Measurements from ENCODE around the gene VTI1A.

VTI1A gene

DNA sequence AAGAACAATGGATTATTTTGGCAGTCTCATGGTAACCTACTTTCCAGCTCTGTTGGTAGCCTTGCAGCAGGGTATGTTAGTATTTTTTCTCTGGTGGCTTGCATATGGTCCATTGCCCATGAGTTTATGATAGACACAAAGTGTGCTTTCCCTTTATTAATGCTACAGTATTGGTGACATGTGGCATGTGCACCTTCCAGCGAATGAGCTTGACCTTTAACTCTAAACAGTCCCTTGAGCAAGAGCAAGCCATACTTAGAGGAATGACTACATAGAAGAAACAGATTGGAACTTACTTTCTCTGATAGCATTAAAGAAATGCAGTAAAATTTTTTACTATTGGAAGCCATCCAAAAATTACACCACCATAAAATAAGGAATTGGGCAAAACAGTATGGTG is 73.9 kb downstream of the VTI1A start:
- Histone ChIP-seq H2AFZ (ENCODE audit: low read length) (no peak overlapping the region), H3K4me2 (ENCODE audit: low read depth, low read length) (no peak overlapping the region), H3K27me3 (replicated peaks; ENCODE audit: insufficient read depth, low read length) (no peaks in the 10 kb centered on the region), H3K27ac (ENCODE audit: low read length) (no peak overlapping the region), H3F3A (ENCODE audit: insufficient read depth, low read length) (no peaks in the 10 kb centered on the region), H3K36me3 (replicated peaks; ENCODE audit: insufficient read depth, low read length) (no peaks in the 10 kb centered on the region), H4K20me1 (ENCODE audit: insufficient read depth, low read length) (no peaks in the 10 kb centered on the region), H3K9me2 (replicated peaks; ENCODE audit: insufficient read depth, low read length) (no peaks in the 10 kb centered on the region), H3K9ac (ENCODE audit: low read length) (no peak overlapping the region), H3K79me2 (ENCODE audit: low read length) (no peaks in the 10 kb centered on the region), H3K4me3 (ENCODE audit: low read length) (no peak overlapping the region), H3K9me3 (replicated peaks; ENCODE audit: insufficient read depth, low read length) (no peaks in the 10 kb centered on the region), H3K4me1 (ENCODE audit: low read length) (no peaks in the 10 kb centered on the region)
- no peak for DNase-seq
- TF ChIP-seq EZH2phosphoT487 (IDR thresholded peaks at IDR 0.05; ENCODE audit: low read length) (no peak), EZH2 (optimal IDR thresholded peaks at IDR 0.05; ENCODE audit: low read depth, low read length) (no peak), CTCF (IDR thresholded peaks at IDR 0.05; ENCODE audit: low read length) (no peak)

DNA sequence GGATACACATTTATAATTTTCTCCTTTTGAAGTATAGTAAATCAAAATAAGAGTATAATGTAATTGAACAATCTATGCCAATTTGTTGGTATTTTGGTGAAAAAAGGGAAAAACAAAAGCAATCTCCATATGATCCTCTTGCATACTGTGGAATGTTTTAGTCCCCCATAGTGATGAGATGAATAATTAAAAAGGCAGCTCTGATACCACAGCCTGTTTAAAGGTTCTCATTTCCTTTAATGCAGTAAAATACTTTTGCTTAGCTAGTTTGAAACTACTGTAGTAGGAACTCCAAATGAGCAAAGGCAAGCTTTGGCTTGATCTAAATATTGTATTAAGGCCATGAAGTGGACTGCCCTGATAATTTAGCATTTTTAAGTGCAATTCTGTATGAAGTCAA is 77.6 kb downstream of the VTI1A start:
- no peak for DNase-seq
- H3K27ac ChIP-seq (ENCODE audit: low read length), result no peak overlapping the region
- H3F3A ChIP-seq (ENCODE audit: insufficient read depth, low read length), result no peaks in the 10 kb centered on the region
- H3K4me3 ChIP-seq (ENCODE audit: low read length), result no peak overlapping the region
- H3K9me2 ChIP-seq (replicated peaks; ENCODE audit: insufficient read depth, low read length), result no peaks in the 10 kb centered on the region
- no peaks in the 10 kb centered on the region for H3K36me3 ChIP-seq (replicated peaks; ENCODE audit: insufficient read depth, low read length)
- no peaks in the 10 kb centered on the region for H3K4me1 ChIP-seq (ENCODE audit: low read length)
- no peak overlapping the region for H3K9ac ChIP-seq (ENCODE audit: low read length)
- H3K79me2 ChIP-seq (ENCODE audit: low read length), result no peaks in the 10 kb centered on the region
- no peak overlapping the region for H2AFZ ChIP-seq (ENCODE audit: low read length)
- TF ChIP-seq EZH2phosphoT487 (IDR thresholded peaks at IDR 0.05; ENCODE audit: low read length) (no peak), CTCF (IDR thresholded peaks at IDR 0.05; ENCODE audit: low read length) (no peak), EZH2 (optimal IDR thresholded peaks at IDR 0.05; ENCODE audit: low read depth, low read length) (no peak)
- no peaks in the 10 kb centered on the region for H4K20me1 ChIP-seq (ENCODE audit: insufficient read depth, low read length)
- no peaks in the 10 kb centered on the region for H3K27me3 ChIP-seq (replicated peaks; ENCODE audit: insufficient read depth, low read length)
- no peak overlapping the region for H3K4me2 ChIP-seq (ENCODE audit: low read depth, low read length)
- no peaks in the 10 kb centered on the region for H3K9me3 ChIP-seq (replicated peaks; ENCODE audit: insufficient read depth, low read length)

- no peaks in the 10 kb centered on the region for H3K4me1 ChIP-seq (ENCODE audit: low read length)
- H3K4me3 ChIP-seq (ENCODE audit: low read length), result no peak overlapping the region
- no peaks in the 10 kb centered on the region for H3K9me3 ChIP-seq (replicated peaks; ENCODE audit: insufficient read depth, low read length)
- no peaks in the 10 kb centered on the region for H3K79me2 ChIP-seq (ENCODE audit: low read length)
- TF ChIP-seq EZH2phosphoT487 (IDR thresholded peaks at IDR 0.05; ENCODE audit: low read length), result no peak
- no peak for TF ChIP-seq EZH2 (optimal IDR thresholded peaks at IDR 0.05; ENCODE audit: low read depth, low read length)
- TF ChIP-seq CTCF (IDR thresholded peaks at IDR 0.05; ENCODE audit: low read length), result no peak
- no peaks in the 10 kb centered on the region for H4K20me1 ChIP-seq (ENCODE audit: insufficient read depth, low read length)
- H3K36me3 ChIP-seq (replicated peaks; ENCODE audit: insufficient read depth, low read length), result no peaks in the 10 kb centered on the region
- H3K4me2 ChIP-seq (ENCODE audit: low read depth, low read length), result no peak overlapping the region
- no peak overlapping the region for H3K9ac ChIP-seq (ENCODE audit: low read length)
- H3F3A ChIP-seq (ENCODE audit: insufficient read depth, low read length), result no peaks in the 10 kb centered on the region
- H2AFZ ChIP-seq (ENCODE audit: low read length), result no peak overlapping the region
- DNase-seq, result no peak
- H3K9me2 ChIP-seq (replicated peaks; ENCODE audit: insufficient read depth, low read length), result no peaks in the 10 kb centered on the region
- no peak overlapping the region for H3K27ac ChIP-seq (ENCODE audit: low read length)
- H3K27me3 ChIP-seq (replicated peaks; ENCODE audit: insufficient read depth, low read length), result no peaks in the 10 kb centered on the region
Observed at GRCh38 chr10:112525200-112525599, 78.2 kb downstream of the VTI1A start.
